KOPT-K1 (cell line): ENCODE measurements around the gene BBS12.

ENCODE experiments used
- H3K27ac ChIP-seq: fragments of 200-600 bp; sonication (generic); 2 replicates; pipeline ENCODE4 v1.5.1; 2016; ENCODE audit warnings: antibody characterized with exemption, mild to moderate bottlenecking, low read depth, low read length; ENCODE audit not compliant: poor library complexity, severe bottlenecking
- H3K36me3 ChIP-seq: fragments of 200-600 bp; sonication (generic); 2 replicates; pipeline ENCODE4 v1.5.1; 2017; ENCODE audit warnings: antibody characterized with exemption, mild to moderate bottlenecking, low read length, moderate library complexity; ENCODE audit not compliant: insufficient read depth
- H3K9me3 ChIP-seq: fragments of 200-600 bp; sonication (generic); 2 replicates; pipeline ENCODE4 v1.5.1; 2017; ENCODE audit warnings: antibody characterized with exemption, low read length, mild to moderate bottlenecking; ENCODE audit not compliant: insufficient read depth, poor library complexity, severe bottlenecking

BBS12 gene

GRCh38 chr4:122787940-122788339 lies 55.4 kb downstream of the BBS12 start:
- Histone ChIP-seq H3K36me3 (no peaks in the 10 kb centered on the region), H3K9me3 (no peaks in the 10 kb centered on the region), H3K27ac (no peak overlapping the region)

- no peaks in the 10 kb centered on the region for H3K36me3 ChIP-seq
- no peaks in the 10 kb centered on the region for H3K9me3 ChIP-seq
- H3K27ac ChIP-seq: no peak overlapping the region
Observed at GRCh38 chr4:122788935-122789334, 56.4 kb downstream of the BBS12 start.

GRCh38 chr4:122793811-122794210 lies 61.3 kb downstream of the BBS12 start:
- no peak overlapping the region for H3K27ac ChIP-seq
- H3K36me3 ChIP-seq: no peaks in the 10 kb centered on the region
- H3K9me3 ChIP-seq: no peaks in the 10 kb centered on the region
